Mucosa of descending colon (tissue), 3 donors: ENCODE data around the gene RXFP1. TPM values are rescaled to one million over a fixed set of nuclear protein-coding genes. Genes with fewer than 3 reads are reported as not detected.

Experiments
- ATAC-seq: fragments of 200-7000 bp; cut with Tn5 transposase; one replicate; pipeline ENCODE4 v1.9.1; 2020; ENCODE audit warnings: mild to moderate bottlenecking, moderate library complexity
- DNase-seq, 3 donors: peaks; one replicate each; pipeline ENCODE4 v3.0.0-alpha.2; 2020
- H3K36me3 ChIP-seq: fragments of 200-600 bp; one replicate; pipeline ENCODE4 v1.8.0; 2021; ENCODE audit warnings: low read depth, mild to moderate bottlenecking
- H3K4me1 ChIP-seq: fragments of 200-600 bp; one replicate; pipeline ENCODE4 v1.8.0; 2021; ENCODE audit warnings: low read depth, mild to moderate bottlenecking
- H3K4me3 ChIP-seq: fragments of 200-600 bp; one replicate; pipeline ENCODE4 v1.8.0; 2021; ENCODE audit warnings: mild to moderate bottlenecking
- H3K9me3 ChIP-seq: fragments of 200-600 bp; one replicate; pipeline ENCODE4 v1.8.0; 2021; ENCODE audit warnings: mild to moderate bottlenecking
- intact Hi-C, 2 donors: fragments of 100-400 bp; cut with DNase I in 1 of 2; cut with micrococcal nuclease in 1 of 2; formaldehyde crosslinking; loops; one replicate each; pipeline versions ENCODE4 v1.11.0 to v1.11.1; 2022; cut with DNase I, micrococcal nuclease
- total RNA-seq, 3 donors: library from RNA; stranded (reverse); fragmentation: NEBNext Ultra II Directional in 2 of 3; extraction: Animal tissue kit (Norgen Biotek cat#: 25700) in 2 of 3; gene quantifications; one replicate each; pipeline versions ENCODE4 v1.2.1 to v1.2.4, GENCODE V29; 2021 to 2023
- TF ChIP-seq, protein P1 (sequence below): fragments of 200-600 bp; IDR thresholded peaks from one replicate; pipeline ENCODE4 v1.8.0; 2022; ENCODE audit warnings: antibody characterized with exemption, mild to moderate bottlenecking
- donor health status: DM: no; HTN: no; CAD: no; lungs with moderate emphysema.
- donor health status: DM: no; HTN: no; CAD: no.
- donor health status: DM: no; HTN: yes; CAD: no.

RXFP1 gene
- total RNA-seq, 3 donors from 2014 or later = 0.22 to 0.27 TPM; not detected in 1

GRCh38 chr4:158496030-158496741 lies 25.5 kb upstream of the RXFP1 start:
- intact Hi-C loops = no loop called here
- DNase-seq (peak in 2 of 3 donors; percentile 58 to 67), ATAC-seq (peak; percentile 46)
- no peak overlapping the region for H3K4me3 ChIP-seq
- H3K4me1 ChIP-seq = no peaks in the 10 kb centered on the region
- no peaks in the 10 kb centered on the region for H3K36me3 ChIP-seq
- TF ChIP-seq, protein P1, sequence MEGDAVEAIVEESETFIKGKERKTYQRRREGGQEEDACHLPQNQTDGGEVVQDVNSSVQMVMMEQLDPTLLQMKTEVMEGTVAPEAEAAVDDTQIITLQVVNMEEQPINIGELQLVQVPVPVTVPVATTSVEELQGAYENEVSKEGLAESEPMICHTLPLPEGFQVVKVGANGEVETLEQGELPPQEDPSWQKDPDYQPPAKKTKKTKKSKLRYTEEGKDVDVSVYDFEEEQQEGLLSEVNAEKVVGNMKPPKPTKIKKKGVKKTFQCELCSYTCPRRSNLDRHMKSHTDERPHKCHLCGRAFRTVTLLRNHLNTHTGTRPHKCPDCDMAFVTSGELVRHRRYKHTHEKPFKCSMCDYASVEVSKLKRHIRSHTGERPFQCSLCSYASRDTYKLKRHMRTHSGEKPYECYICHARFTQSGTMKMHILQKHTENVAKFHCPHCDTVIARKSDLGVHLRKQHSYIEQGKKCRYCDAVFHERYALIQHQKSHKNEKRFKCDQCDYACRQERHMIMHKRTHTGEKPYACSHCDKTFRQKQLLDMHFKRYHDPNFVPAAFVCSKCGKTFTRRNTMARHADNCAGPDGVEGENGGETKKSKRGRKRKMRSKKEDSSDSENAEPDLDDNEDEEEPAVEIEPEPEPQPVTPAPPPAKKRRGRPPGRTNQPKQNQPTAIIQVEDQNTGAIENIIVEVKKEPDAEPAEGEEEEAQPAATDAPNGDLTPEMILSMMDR = peak; percentile 27
- H3K9me3 ChIP-seq = no peaks in the 10 kb centered on the region

DNA sequence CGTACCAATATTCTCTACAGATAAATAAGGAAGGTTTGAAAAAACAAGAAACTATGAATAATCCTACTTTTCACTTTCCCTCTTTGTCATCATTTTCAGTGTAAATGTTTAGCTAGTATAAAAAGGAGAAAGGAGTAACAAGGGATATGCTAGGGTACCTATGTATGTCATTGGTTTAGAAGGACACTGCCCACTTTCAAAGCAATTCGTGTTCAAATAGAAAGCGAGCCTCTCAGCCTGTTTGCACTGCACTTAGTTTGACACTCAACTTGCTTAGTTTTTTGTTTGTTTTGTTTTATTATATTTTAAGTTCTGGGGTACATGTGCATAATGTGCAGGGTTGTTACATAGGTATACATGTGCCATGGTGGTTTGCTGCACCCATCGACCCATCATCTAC lies 21.6 kb upstream of the RXFP1 start:
- TF ChIP-seq, protein P1 = no peak
- no peak for DNase-seq
- no peaks in the 10 kb centered on the region for H3K9me3 ChIP-seq
- H3K36me3 ChIP-seq = no peaks in the 10 kb centered on the region
- no peaks in the 10 kb centered on the region for H3K4me1 ChIP-seq
- H3K4me3 ChIP-seq = no peak overlapping the region
- intact Hi-C loops = no loop called here
- no peak for ATAC-seq

- no peaks in the 10 kb centered on the region for H3K36me3 ChIP-seq
- H3K4me3 ChIP-seq = no peak overlapping the region
- TF ChIP-seq, protein P1 = no peak
- no peak for DNase-seq
- ATAC-seq = no peak
- H3K4me1 ChIP-seq = no peaks in the 10 kb centered on the region
- intact Hi-C loops = no loop called here
- H3K9me3 ChIP-seq = no peaks in the 10 kb centered on the region
Observed at GRCh38 chr4:158513256-158513655, 8.4 kb upstream of the RXFP1 start.

GRCh38 chr4:158519226-158519625 lies 2.5 kb upstream of the RXFP1 start:
- H3K4me3 ChIP-seq = no peak overlapping the region
- no peaks in the 10 kb centered on the region for H3K36me3 ChIP-seq
- ATAC-seq (no peak), DNase-seq (no peak)
- no peaks in the 10 kb centered on the region for H3K9me3 ChIP-seq
- TF ChIP-seq, protein P1 = no peak
- no peaks in the 10 kb centered on the region for H3K4me1 ChIP-seq
- intact Hi-C loops = no loop called here

- H3K4me1 ChIP-seq = no peaks in the 10 kb centered on the region
- no peak overlapping the region for H3K4me3 ChIP-seq
- H3K9me3 ChIP-seq = no peaks in the 10 kb centered on the region
- DNase-seq (no peak), ATAC-seq (no peak)
- TF ChIP-seq, protein P1 = no peak
- H3K36me3 ChIP-seq = no peaks in the 10 kb centered on the region
- intact Hi-C loops = no loop called here
Observed at GRCh38 chr4:158523990-158524535, 2.4 kb downstream of the RXFP1 start.
